ENCODE measurements around the gene TEX10. TPM values are rescaled to one million over a fixed set of nuclear protein-coding genes. Genes with fewer than 3 reads are reported as not detected.
"Not testable (repeated sequence)": the region's sequence is repeated elsewhere in the genome, so short reads cannot be mapped to it uniquely, and the experiment has no call there.

Gene TEX10
- polyA plus RNA-seq, 1 donor (not counting 4 experiments of a cell fraction or from before 2014, with no cell fraction given) = 50.7 TPM

DNA sequence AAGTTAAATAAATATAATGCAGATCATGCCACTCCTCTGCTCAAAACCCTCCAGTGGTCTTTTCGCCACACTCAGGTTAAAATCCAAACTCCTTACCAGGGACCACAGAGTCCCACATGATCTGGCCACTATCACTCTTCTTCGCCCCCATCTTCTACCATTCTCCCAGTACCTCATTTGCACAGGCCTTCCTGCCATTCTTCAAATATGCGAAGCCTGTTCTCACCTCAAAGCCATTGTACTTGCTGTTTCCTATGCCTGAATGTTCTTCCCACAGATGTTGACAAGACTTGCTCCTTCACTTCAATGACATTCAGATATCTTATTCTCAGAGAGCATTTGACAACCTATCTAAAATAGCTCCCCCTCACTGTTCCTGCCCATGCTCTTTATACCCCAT is 10.9 kb downstream of the TEX10 start:
- peaks cover 10 to 15% of the 10 kb centered on the region in 2 experiments for H3K36me3 ChIP-seq (ENCODE audit: control insufficient read depth in 2 of 2, extremely low read depth in 1 of 2, insufficient read depth in 2 of 2, low read length in 2 of 2)
- H3K9me3 ChIP-seq (ENCODE audit: control insufficient read depth, low read depth, low read length) = no peaks in the 10 kb centered on the region
- no peak overlapping the region for H3K4me2 ChIP-seq (ENCODE audit: control insufficient read depth, extremely low read depth, insufficient read depth, low read depth, low read length)
- TF ChIP-seq, protein P1, sequence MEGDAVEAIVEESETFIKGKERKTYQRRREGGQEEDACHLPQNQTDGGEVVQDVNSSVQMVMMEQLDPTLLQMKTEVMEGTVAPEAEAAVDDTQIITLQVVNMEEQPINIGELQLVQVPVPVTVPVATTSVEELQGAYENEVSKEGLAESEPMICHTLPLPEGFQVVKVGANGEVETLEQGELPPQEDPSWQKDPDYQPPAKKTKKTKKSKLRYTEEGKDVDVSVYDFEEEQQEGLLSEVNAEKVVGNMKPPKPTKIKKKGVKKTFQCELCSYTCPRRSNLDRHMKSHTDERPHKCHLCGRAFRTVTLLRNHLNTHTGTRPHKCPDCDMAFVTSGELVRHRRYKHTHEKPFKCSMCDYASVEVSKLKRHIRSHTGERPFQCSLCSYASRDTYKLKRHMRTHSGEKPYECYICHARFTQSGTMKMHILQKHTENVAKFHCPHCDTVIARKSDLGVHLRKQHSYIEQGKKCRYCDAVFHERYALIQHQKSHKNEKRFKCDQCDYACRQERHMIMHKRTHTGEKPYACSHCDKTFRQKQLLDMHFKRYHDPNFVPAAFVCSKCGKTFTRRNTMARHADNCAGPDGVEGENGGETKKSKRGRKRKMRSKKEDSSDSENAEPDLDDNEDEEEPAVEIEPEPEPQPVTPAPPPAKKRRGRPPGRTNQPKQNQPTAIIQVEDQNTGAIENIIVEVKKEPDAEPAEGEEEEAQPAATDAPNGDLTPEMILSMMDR (optimal IDR thresholded peaks at IDR 0.05 in 1 of 3, IDR thresholded peaks at IDR 0.05 in 1 of 3, conservative IDR thresholded peaks at IDR 0.05 in 1 of 3; ENCODE audit: extremely low read depth in 1 of 3, insufficient read depth in 2 of 3, low read length in 3 of 3) = no peak
- TF ChIP-seq EZH2 (IDR thresholded peaks at IDR 0.05; ENCODE audit: low read length) = no peak
- no peak overlapping the region for H2AFZ ChIP-seq (ENCODE audit: control insufficient read depth, low read length)
- H3K27me3 ChIP-seq (ENCODE audit: control insufficient read depth, extremely low read depth, insufficient read depth, low read length) = no peaks in the 10 kb centered on the region
- no peak overlapping the region for H3K4me3 ChIP-seq (ENCODE audit: control insufficient read depth in 2 of 3, extremely low read depth in 1 of 3, insufficient read depth in 2 of 3, low read depth in 1 of 3, low read length in 3 of 3)
- no peaks in the 10 kb centered on the region for H3K9me1 ChIP-seq (ENCODE audit: control insufficient read depth, extremely low read depth, insufficient read depth, low read length)
- H4K20me1 ChIP-seq (ENCODE audit: control insufficient read depth, extremely low read depth, insufficient read depth, low read length) = peaks cover 2% of the 10 kb centered on the region
- H3K27ac ChIP-seq (ENCODE audit: control insufficient read depth, insufficient read depth, low read length) = no peak overlapping the region
- peaks cover 73% of the 10 kb centered on the region for H3K79me2 ChIP-seq (ENCODE audit: control insufficient read depth, insufficient read depth, low read length)
- dilution Hi-C loops (cut with MboI; ENCODE audit: extremely low pct_ligation_motif_present, low sequenced_read_pairs) = no loop called here
- no peak for FAIRE-seq
- no peaks in the 10 kb centered on the region for H3K4me1 ChIP-seq (ENCODE audit: control insufficient read depth, extremely low read depth, insufficient read depth, low read length)
- no peak for DNase-seq (ENCODE audit: low read depth, low spot score)
- no peak overlapping the region for H3K9ac ChIP-seq (ENCODE audit: control insufficient read depth, extremely low read depth, insufficient read depth, low read length)

DNA sequence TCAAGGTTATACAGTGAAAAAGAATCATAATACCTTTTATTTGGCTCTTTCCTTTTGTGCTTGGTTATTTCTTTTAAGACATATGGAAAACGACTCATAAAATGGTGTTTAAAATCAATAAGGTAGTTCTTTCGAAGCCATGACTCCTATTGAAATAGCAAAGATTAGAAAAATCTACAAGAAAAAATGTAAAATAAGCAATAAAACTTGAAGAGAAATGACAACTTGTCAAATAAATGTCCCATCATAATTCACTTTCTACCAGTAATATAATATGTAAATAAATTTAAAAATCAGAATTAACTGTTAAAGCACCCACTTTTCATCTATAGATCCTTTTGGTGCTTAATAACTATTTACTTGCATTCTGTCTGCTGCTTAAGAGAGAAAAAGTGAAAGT is 12.5 kb downstream of the TEX10 start:
- no peaks in the 10 kb centered on the region for H3K9me1 ChIP-seq (ENCODE audit: control insufficient read depth, extremely low read depth, insufficient read depth, low read length)
- H3K79me2 ChIP-seq (ENCODE audit: control insufficient read depth, insufficient read depth, low read length) = peaks cover 66% of the 10 kb centered on the region
- peaks cover 2% of the 10 kb centered on the region for H4K20me1 ChIP-seq (ENCODE audit: control insufficient read depth, extremely low read depth, insufficient read depth, low read length)
- no peak for TF ChIP-seq EZH2 (IDR thresholded peaks at IDR 0.05; ENCODE audit: low read length)
- TF ChIP-seq, protein P1 (optimal IDR thresholded peaks at IDR 0.05 in 1 of 3, IDR thresholded peaks at IDR 0.05 in 1 of 3, conservative IDR thresholded peaks at IDR 0.05 in 1 of 3; ENCODE audit: extremely low read depth in 1 of 3, insufficient read depth in 2 of 3, low read length in 3 of 3) = no peak
- H3K9me3 ChIP-seq (ENCODE audit: control insufficient read depth, low read depth, low read length) = no peaks in the 10 kb centered on the region
- peaks cover 10 to 11% of the 10 kb centered on the region in 2 experiments for H3K36me3 ChIP-seq (ENCODE audit: control insufficient read depth in 2 of 2, extremely low read depth in 1 of 2, insufficient read depth in 2 of 2, low read length in 2 of 2)
- no peak for FAIRE-seq
- H3K27ac ChIP-seq (ENCODE audit: control insufficient read depth, insufficient read depth, low read length) = no peak overlapping the region
- H3K27me3 ChIP-seq (ENCODE audit: control insufficient read depth, extremely low read depth, insufficient read depth, low read length) = no peaks in the 10 kb centered on the region
- H3K4me1 ChIP-seq (ENCODE audit: control insufficient read depth, extremely low read depth, insufficient read depth, low read length) = no peaks in the 10 kb centered on the region
- DNase-seq (ENCODE audit: low read depth, low spot score) = no peak
- H3K9ac ChIP-seq (ENCODE audit: control insufficient read depth, extremely low read depth, insufficient read depth, low read length) = no peak overlapping the region
- H3K4me3 ChIP-seq (ENCODE audit: control insufficient read depth in 2 of 3, extremely low read depth in 1 of 3, insufficient read depth in 2 of 3, low read depth in 1 of 3, low read length in 3 of 3) = no peak overlapping the region
- H3K4me2 ChIP-seq (ENCODE audit: control insufficient read depth, extremely low read depth, insufficient read depth, low read depth, low read length) = no peak overlapping the region
- no peak overlapping the region for H2AFZ ChIP-seq (ENCODE audit: control insufficient read depth, low read length)
- dilution Hi-C loops (cut with MboI; ENCODE audit: extremely low pct_ligation_motif_present, low sequenced_read_pairs) = no loop called here

DNA sequence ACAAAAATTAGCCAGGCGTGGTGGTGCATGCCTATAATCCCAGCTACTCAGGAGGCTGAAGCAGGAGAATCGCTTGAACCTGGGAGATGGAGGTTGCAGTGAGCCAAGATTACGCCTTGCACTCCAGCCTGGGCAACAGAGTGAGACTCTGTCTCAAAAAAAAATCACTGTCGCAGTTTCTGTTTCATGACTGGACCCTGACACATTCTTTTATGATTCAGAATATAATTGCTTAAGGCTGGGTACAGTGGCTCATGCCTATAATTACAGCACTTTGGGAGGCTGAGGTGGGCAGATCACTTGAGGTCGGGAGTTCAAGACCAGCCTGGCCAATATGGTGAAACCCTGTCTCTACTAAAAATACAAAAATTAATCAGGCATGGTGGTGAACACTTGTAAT is 14.0 kb downstream of the TEX10 start:
- H3K27ac ChIP-seq (ENCODE audit: control insufficient read depth, insufficient read depth, low read length); H3K27me3 ChIP-seq (ENCODE audit: control insufficient read depth, extremely low read depth, insufficient read depth, low read length); H3K4me3 ChIP-seq (ENCODE audit: control insufficient read depth in 2 of 3, extremely low read depth in 1 of 3, insufficient read depth in 2 of 3, low read depth in 1 of 3, low read length in 3 of 3); FAIRE-seq; dilution Hi-C loops (cut with MboI; ENCODE audit: extremely low pct_ligation_motif_present, low sequenced_read_pairs); H3K9ac ChIP-seq (ENCODE audit: control insufficient read depth, extremely low read depth, insufficient read depth, low read length); H3K4me2 ChIP-seq (ENCODE audit: control insufficient read depth, extremely low read depth, insufficient read depth, low read depth, low read length); H3K9me1 ChIP-seq (ENCODE audit: control insufficient read depth, extremely low read depth, insufficient read depth, low read length); DNase-seq (ENCODE audit: low read depth, low spot score); H4K20me1 ChIP-seq (ENCODE audit: control insufficient read depth, extremely low read depth, insufficient read depth, low read length); H2AFZ ChIP-seq (ENCODE audit: control insufficient read depth, low read length); H3K9me3 ChIP-seq (ENCODE audit: control insufficient read depth, low read depth, low read length); H3K4me1 ChIP-seq (ENCODE audit: control insufficient read depth, extremely low read depth, insufficient read depth, low read length): not testable (repeated sequence)
- Histone ChIP-seq H3K36me3 (ENCODE audit: control insufficient read depth in 2 of 2, extremely low read depth in 1 of 2, insufficient read depth in 2 of 2, low read length in 2 of 2) (peaks cover 10 to 11% of the 10 kb centered on the region in 2 experiments), H3K79me2 (ENCODE audit: control insufficient read depth, insufficient read depth, low read length) (peaks cover 55% of the 10 kb centered on the region)

Data from keratinocyte (primary cell).